ENCODE measurements around the gene SLC6A11. TPM values are rescaled to one million over a fixed set of nuclear protein-coding genes. Genes with fewer than 3 reads are reported as not detected.

SLC6A11 gene
- total RNA-seq, 2 experiments from 2014 or later: not detected

DNA sequence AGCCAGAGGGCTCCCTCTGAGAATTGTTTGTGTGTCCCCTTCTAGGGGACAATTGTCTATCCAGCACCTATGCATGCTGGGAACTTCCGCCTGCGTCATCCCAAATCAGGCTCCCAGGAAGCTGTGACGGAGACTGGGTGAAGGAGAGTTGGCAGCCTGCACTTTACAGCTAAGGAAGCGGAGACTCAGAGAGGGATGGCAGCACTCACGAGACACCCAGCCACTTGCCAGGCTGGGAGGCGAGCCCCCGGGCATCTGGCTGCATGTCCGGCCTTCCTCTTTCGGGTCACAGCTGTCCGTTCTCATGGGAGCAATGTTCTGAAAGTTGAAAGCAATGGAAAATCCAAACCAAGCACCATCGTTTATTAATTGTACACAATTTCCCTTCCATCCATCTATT lies 45.5 kb upstream of the SLC6A11 start:
- Histone ChIP-seq H3K27ac (ENCODE audit: low read depth, low read length, poor library complexity, severe bottlenecking) (no peak overlapping the region), H2AFZ (ENCODE audit: low read length) (no peak overlapping the region), H3K9me2 (ENCODE audit: insufficient read depth, low read length) (no peaks in the 10 kb centered on the region), H3K4me1 (ENCODE audit: insufficient read depth, low read length, poor library complexity, severe bottlenecking) (no peaks in the 10 kb centered on the region), H3K9me3 (ENCODE audit: low read length) (no peaks in the 10 kb centered on the region), H3K4me3 (ENCODE audit: low read depth, low read length, poor library complexity, severe bottlenecking) (no peak overlapping the region), H4K20me1 (ENCODE audit: insufficient read depth, low read length) (no peaks in the 10 kb centered on the region), H3K79me2 (ENCODE audit: insufficient read depth, low read depth, low read length) (no peaks in the 10 kb centered on the region), H3K4me2 (ENCODE audit: low read length) (no peak overlapping the region), H3K36me3 (ENCODE audit: insufficient read depth, low read length) (no peaks in the 10 kb centered on the region)
- BruUV-seq (replicated peaks): no TSS peak
- POLR2A ChIA-PET: no interaction called here
- CTCF ChIA-PET (ENCODE audit: unreplicated experiment): no interaction called here
- intact Hi-C loops (cut with micrococcal nuclease; ENCODE audit: unreplicated experiment): no loop called here
- TF ChIP-seq, protein P1, sequence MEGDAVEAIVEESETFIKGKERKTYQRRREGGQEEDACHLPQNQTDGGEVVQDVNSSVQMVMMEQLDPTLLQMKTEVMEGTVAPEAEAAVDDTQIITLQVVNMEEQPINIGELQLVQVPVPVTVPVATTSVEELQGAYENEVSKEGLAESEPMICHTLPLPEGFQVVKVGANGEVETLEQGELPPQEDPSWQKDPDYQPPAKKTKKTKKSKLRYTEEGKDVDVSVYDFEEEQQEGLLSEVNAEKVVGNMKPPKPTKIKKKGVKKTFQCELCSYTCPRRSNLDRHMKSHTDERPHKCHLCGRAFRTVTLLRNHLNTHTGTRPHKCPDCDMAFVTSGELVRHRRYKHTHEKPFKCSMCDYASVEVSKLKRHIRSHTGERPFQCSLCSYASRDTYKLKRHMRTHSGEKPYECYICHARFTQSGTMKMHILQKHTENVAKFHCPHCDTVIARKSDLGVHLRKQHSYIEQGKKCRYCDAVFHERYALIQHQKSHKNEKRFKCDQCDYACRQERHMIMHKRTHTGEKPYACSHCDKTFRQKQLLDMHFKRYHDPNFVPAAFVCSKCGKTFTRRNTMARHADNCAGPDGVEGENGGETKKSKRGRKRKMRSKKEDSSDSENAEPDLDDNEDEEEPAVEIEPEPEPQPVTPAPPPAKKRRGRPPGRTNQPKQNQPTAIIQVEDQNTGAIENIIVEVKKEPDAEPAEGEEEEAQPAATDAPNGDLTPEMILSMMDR (conservative IDR thresholded peaks at IDR 0.05; ENCODE audit: low read length): no peak
- TF ChIP-seq EZH2phosphoT487 (IDR thresholded peaks at IDR 0.05; ENCODE audit: borderline replicate concordance, low read depth, low read length): no peak
- DNase-seq (ENCODE audit: low spot score): no peak

DNA sequence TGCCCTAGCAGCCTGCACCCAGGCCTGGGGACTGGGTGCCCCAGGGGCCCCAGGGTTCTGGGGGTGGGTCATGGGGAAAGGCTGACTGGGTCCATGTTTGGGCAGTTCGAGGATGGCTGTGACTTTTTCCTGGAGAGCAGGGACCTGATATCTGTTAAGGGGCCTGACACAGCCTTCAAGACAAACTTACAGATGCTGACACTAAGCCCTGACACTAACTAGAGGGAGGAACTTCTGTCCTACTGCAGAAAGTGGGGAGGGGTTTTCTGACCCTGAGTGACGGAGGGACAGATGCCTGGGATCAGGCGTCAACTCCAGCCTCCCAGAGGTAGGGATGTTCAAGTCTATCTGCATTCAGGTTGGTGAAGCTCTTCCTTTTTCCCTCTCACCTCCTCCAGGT lies 45.0 kb upstream of the SLC6A11 start:
- TF ChIP-seq EZH2phosphoT487 (IDR thresholded peaks at IDR 0.05; ENCODE audit: borderline replicate concordance, low read depth, low read length): no peak
- TF ChIP-seq, protein P1 (conservative IDR thresholded peaks at IDR 0.05; ENCODE audit: low read length): no peak
- no peaks in the 10 kb centered on the region for H3K9me2 ChIP-seq (ENCODE audit: insufficient read depth, low read length)
- no TSS peak for BruUV-seq (replicated peaks)
- no peak overlapping the region for H3K4me2 ChIP-seq (ENCODE audit: low read length)
- H4K20me1 ChIP-seq (ENCODE audit: insufficient read depth, low read length): no peaks in the 10 kb centered on the region
- no peaks in the 10 kb centered on the region for H3K9me3 ChIP-seq (ENCODE audit: low read length)
- ChIA-PET CTCF (ENCODE audit: unreplicated experiment) (no interaction called here), POLR2A (no interaction called here)
- DNase-seq (ENCODE audit: low spot score): no peak
- H3K36me3 ChIP-seq (ENCODE audit: insufficient read depth, low read length): no peaks in the 10 kb centered on the region
- intact Hi-C loops (cut with micrococcal nuclease; ENCODE audit: unreplicated experiment): no loop called here
- H3K27ac ChIP-seq (ENCODE audit: low read depth, low read length, poor library complexity, severe bottlenecking): no peak overlapping the region
- no peak overlapping the region for H2AFZ ChIP-seq (ENCODE audit: low read length)
- H3K4me1 ChIP-seq (ENCODE audit: insufficient read depth, low read length, poor library complexity, severe bottlenecking): no peaks in the 10 kb centered on the region
- H3K4me3 ChIP-seq (ENCODE audit: low read depth, low read length, poor library complexity, severe bottlenecking): no peak overlapping the region
- no peaks in the 10 kb centered on the region for H3K79me2 ChIP-seq (ENCODE audit: insufficient read depth, low read depth, low read length)

DNA sequence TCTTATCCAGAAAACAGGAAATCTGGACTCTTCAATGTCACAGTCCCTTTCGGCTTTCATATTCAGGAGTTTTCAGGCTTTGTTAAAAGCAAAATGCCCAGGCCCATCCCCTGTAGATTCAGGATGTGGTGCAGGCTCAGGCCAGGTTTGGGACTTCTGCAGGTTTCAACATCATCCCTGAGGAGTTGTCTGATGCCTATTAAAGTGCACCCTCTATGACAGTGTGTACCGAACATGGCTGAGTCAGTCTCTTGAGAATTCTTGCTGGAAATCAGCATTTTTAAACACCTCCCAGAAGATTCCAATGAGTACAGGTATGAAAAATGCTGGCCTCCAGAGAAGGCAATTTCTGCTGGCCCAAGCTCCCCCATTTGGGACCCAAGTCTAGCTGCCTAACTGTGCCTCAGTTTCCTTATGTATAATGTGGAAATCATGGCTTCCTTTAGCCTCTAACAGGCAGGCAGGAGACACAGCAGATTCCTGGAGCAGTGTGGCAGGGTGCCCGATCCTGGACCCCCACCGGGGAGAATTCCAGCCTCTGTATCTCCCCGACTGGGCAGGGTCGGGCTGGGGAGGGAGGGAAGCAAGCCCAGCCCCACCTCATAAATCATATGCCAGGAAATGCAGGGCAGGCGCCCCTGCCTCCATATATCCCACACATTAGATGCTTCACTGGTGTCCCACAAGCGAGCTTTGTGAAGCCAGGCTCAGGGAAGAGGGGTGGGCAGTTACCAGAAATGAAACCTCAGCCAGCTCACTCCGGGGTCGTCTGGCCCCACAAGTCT lies 44.4 kb upstream of the SLC6A11 start:
- Histone ChIP-seq H3K9me2 (ENCODE audit: insufficient read depth, low read length) (no peaks in the 10 kb centered on the region), H4K20me1 (ENCODE audit: insufficient read depth, low read length) (no peaks in the 10 kb centered on the region), H3K79me2 (ENCODE audit: insufficient read depth, low read depth, low read length) (no peaks in the 10 kb centered on the region), H2AFZ (ENCODE audit: low read length) (no peak overlapping the region), H3K36me3 (ENCODE audit: insufficient read depth, low read length) (no peaks in the 10 kb centered on the region), H3K9me3 (ENCODE audit: low read length) (no peaks in the 10 kb centered on the region), H3K4me2 (ENCODE audit: low read length) (no peak overlapping the region), H3K4me1 (ENCODE audit: insufficient read depth, low read length, poor library complexity, severe bottlenecking) (no peaks in the 10 kb centered on the region), H3K4me3 (ENCODE audit: low read depth, low read length, poor library complexity, severe bottlenecking) (no peak overlapping the region), H3K27ac (ENCODE audit: low read depth, low read length, poor library complexity, severe bottlenecking) (no peak overlapping the region)
- ChIA-PET CTCF (ENCODE audit: unreplicated experiment) (no interaction called here), POLR2A (no interaction called here)
- no peak for TF ChIP-seq EZH2phosphoT487 (IDR thresholded peaks at IDR 0.05; ENCODE audit: borderline replicate concordance, low read depth, low read length)
- TF ChIP-seq, protein P1 (conservative IDR thresholded peaks at IDR 0.05; ENCODE audit: low read length): no peak
- intact Hi-C loops (cut with micrococcal nuclease; ENCODE audit: unreplicated experiment): no loop called here
- no peak for DNase-seq (ENCODE audit: low spot score)
- BruUV-seq (replicated peaks): no TSS peak

All from OCI-LY7 (cell line).